SK-N-SH treated with all-trans-retinoic acid at 6 μM for 48 hours (cell line): Measurements from ENCODE around the gene EMC8.

Experiments
- ATAC-seq: fragments of 200-7000 bp; cut with Tn5 transposase; 3 replicates; pipeline ENCODE4 v1.9.1; 2020; ENCODE audit warnings: mild to moderate bottlenecking, moderate library complexity
- ARNTL ChIP-seq: fragments of 450-650 bp; formaldehyde crosslinking; IDR thresholded peaks from 2 replicates; pipeline ENCODE4 v1.5.0; 2020; ENCODE audit warnings: low read depth, mild to moderate bottlenecking, moderate library complexity, borderline replicate concordance
- BACH2 ChIP-seq: fragments of 250-450 bp; sonication (Bioruptor Pico); IDR thresholded peaks from 2 replicates; pipeline ENCODE4 v1.9.0; 2021; ENCODE audit warnings: mild to moderate bottlenecking, borderline replicate concordance
- CSDC2 ChIP-seq: fragments of 250-450 bp; sonication (Bioruptor Pico); IDR thresholded peaks from 2 replicates; pipeline ENCODE4 v1.5.0; 2020; ENCODE audit warnings: mild to moderate bottlenecking, moderate library complexity
- ESRRG ChIP-seq: fragments of 250-450 bp; sonication (Bioruptor Pico); IDR thresholded peaks from 2 replicates; pipeline ENCODE4 v1.6.1; 2021; ENCODE audit warnings: mild to moderate bottlenecking
- GLIS3 ChIP-seq: fragments of 250-450 bp; sonication (Bioruptor Pico); IDR thresholded peaks from 2 replicates; pipeline ENCODE4 v1.5.0; 2020; ENCODE audit warnings: mild to moderate bottlenecking, moderate library complexity
- ISL1 ChIP-seq: fragments of 250-450 bp; sonication (Bioruptor Pico); IDR thresholded peaks from 2 replicates; pipeline ENCODE4 v2.1.2; 2022; ENCODE audit warnings: mild to moderate bottlenecking, moderate library complexity
- OSR1 ChIP-seq: fragments of 250-450 bp; sonication (Bioruptor Pico); IDR thresholded peaks from 2 replicates; pipeline ENCODE4 v1.8.0; 2022; ENCODE audit warnings: moderate library complexity, mild to moderate bottlenecking, inconsistent platforms
- PPARA ChIP-seq: fragments of 250-450 bp; sonication (Bioruptor Pico); IDR thresholded peaks from 2 replicates; pipeline ENCODE4 v1.5.0; 2020; ENCODE audit warnings: mild to moderate bottlenecking, borderline replicate concordance
- RARB ChIP-seq: fragments of 250-450 bp; sonication (Bioruptor Pico); IDR thresholded peaks from 2 replicates; pipeline ENCODE4 v1.8.0; 2021; ENCODE audit warnings: mild to moderate bottlenecking, moderate library complexity
- SNAI2 ChIP-seq: fragments of 250-450 bp; sonication (Bioruptor Pico); IDR thresholded peaks from 2 replicates; pipeline ENCODE4 v1.5.0; 2020; ENCODE audit warnings: mild to moderate bottlenecking, moderate library complexity
- TCF4 ChIP-seq: fragments of 250-450 bp; sonication (Bioruptor Pico); IDR thresholded peaks from 2 replicates; pipeline ENCODE4 v1.8.0; 2021; ENCODE audit warnings: mild to moderate bottlenecking, moderate library complexity, borderline replicate concordance
- TOX ChIP-seq: fragments of 250-450 bp; sonication (Bioruptor Pico); IDR thresholded peaks from 2 replicates; pipeline ENCODE4 v1.8.0; 2021; ENCODE audit warnings: mild to moderate bottlenecking, moderate library complexity, borderline replicate concordance
- ZC3H10 ChIP-seq: fragments of 250-450 bp; sonication (Bioruptor Pico); IDR thresholded peaks from 2 replicates; pipeline ENCODE4 v1.5.1; 2021; ENCODE audit warnings: mild to moderate bottlenecking, moderate library complexity
- ZFP3 ChIP-seq: fragments of 250-450 bp; sonication (Bioruptor Pico); IDR thresholded peaks from 2 replicates; pipeline ENCODE4 v1.5.0; 2020; ENCODE audit warnings: mild to moderate bottlenecking, moderate library complexity
- ZFP30 ChIP-seq: fragments of 450-650 bp; formaldehyde crosslinking; IDR thresholded peaks from 2 replicates; pipeline ENCODE4 v1.5.0; 2022; ENCODE audit warnings: mild to moderate bottlenecking, moderate library complexity
- ZNF565 ChIP-seq: fragments of 450-650 bp; formaldehyde crosslinking; conservative IDR thresholded peaks from 2 replicates; pipeline ENCODE4 v1.5.0; 2020; ENCODE audit warnings: low read depth, mild to moderate bottlenecking, moderate library complexity
- ZNF70 ChIP-seq: fragments of 450-650 bp; formaldehyde crosslinking; IDR thresholded peaks from 2 replicates; pipeline ENCODE4 v1.5.0; 2020; ENCODE audit warnings: mild to moderate bottlenecking, moderate library complexity
- ZNF8 ChIP-seq: fragments of 450-650 bp; formaldehyde crosslinking; IDR thresholded peaks from 2 replicates; pipeline ENCODE4 v1.5.0; 2020; ENCODE audit warnings: mild to moderate bottlenecking, moderate library complexity
- TF ChIP-seq, protein P1 (sequence below): fragments of 250-450 bp; sonication (Bioruptor Pico); IDR thresholded peaks from 2 replicates; pipeline ENCODE4 v1.5.0; 2020; ENCODE audit warnings: mild to moderate bottlenecking, moderate library complexity
- TF ChIP-seq, protein P2 (sequence below): fragments of 250-450 bp; sonication (Bioruptor Pico); IDR thresholded peaks from 2 replicates; pipeline ENCODE4 v1.5.1; 2021; ENCODE audit warnings: mild to moderate bottlenecking, moderate library complexity
- TF ChIP-seq, protein P3 (sequence below): fragments of 250-450 bp; sonication (Bioruptor Pico); IDR thresholded peaks from 2 replicates; pipeline ENCODE4 v1.8.0; 2021; ENCODE audit warnings: low read depth, mild to moderate bottlenecking, moderate library complexity, borderline replicate concordance
- TF ChIP-seq, protein P4 (sequence below): fragments of 250-450 bp; sonication (Bioruptor Pico); IDR thresholded peaks from 2 replicates; pipeline ENCODE4 v1.8.0; 2020; ENCODE audit warnings: mild to moderate bottlenecking, moderate library complexity, borderline replicate concordance
- TF ChIP-seq, protein P5 (sequence below): fragments of 250-450 bp; sonication (Bioruptor Pico); IDR thresholded peaks from 2 replicates; pipeline ENCODE4 v1.5.1; 2020; ENCODE audit warnings: low read depth, mild to moderate bottlenecking, moderate library complexity

EMC8 gene

DNA sequence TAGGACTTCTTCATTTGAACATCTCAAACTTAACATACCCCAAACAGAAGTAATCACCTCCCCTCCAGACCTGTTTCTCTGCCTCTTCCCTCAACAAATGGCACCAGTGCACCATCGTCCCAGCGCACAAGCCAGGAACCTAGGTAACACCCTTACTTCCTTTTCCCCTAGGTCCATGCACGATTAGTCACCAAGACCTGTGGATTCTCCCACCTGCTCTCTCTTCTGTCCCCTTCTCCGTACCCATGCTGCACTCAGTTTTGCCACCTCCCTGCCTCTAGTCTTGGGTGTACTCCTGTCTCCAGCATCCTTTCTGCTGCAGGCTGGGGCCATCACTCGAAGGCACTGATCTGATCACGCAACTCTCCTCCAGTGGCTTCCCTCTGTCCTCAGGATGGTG, 3.2 kb downstream of the EMC8 start:
- no peak for TF ChIP-seq ZNF70 (CRISPR knock-in tag)
- TF ChIP-seq, protein P1, sequence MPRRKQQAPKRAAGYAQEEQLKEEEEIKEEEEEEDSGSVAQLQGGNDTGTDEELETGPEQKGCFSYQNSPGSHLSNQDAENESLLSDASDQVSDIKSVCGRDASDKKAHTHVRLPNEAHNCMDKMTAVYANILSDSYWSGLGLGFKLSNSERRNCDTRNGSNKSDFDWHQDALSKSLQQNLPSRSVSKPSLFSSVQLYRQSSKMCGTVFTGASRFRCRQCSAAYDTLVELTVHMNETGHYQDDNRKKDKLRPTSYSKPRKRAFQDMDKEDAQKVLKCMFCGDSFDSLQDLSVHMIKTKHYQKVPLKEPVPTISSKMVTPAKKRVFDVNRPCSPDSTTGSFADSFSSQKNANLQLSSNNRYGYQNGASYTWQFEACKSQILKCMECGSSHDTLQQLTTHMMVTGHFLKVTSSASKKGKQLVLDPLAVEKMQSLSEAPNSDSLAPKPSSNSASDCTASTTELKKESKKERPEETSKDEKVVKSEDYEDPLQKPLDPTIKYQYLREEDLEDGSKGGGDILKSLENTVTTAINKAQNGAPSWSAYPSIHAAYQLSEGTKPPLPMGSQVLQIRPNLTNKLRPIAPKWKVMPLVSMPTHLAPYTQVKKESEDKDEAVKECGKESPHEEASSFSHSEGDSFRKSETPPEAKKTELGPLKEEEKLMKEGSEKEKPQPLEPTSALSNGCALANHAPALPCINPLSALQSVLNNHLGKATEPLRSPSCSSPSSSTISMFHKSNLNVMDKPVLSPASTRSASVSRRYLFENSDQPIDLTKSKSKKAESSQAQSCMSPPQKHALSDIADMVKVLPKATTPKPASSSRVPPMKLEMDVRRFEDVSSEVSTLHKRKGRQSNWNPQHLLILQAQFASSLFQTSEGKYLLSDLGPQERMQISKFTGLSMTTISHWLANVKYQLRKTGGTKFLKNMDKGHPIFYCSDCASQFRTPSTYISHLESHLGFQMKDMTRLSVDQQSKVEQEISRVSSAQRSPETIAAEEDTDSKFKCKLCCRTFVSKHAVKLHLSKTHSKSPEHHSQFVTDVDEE (CRISPR knock-in tag), result no peak
- TF ChIP-seq, protein P2, sequence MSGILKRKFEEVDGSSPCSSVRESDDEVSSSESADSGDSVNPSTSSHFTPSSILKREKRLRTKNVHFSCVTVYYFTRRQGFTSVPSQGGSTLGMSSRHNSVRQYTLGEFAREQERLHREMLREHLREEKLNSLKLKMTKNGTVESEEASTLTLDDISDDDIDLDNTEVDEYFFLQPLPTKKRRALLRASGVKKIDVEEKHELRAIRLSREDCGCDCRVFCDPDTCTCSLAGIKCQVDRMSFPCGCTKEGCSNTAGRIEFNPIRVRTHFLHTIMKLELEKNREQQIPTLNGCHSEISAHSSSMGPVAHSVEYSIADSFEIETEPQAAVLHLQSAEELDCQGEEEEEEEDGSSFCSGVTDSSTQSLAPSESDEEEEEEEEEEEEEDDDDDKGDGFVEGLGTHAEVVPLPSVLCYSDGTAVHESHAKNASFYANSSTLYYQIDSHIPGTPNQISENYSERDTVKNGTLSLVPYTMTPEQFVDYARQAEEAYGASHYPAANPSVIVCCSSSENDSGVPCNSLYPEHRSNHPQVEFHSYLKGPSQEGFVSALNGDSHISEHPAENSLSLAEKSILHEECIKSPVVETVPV (CRISPR knock-in tag), result no peak
- no peak for TF ChIP-seq ISL1
- no peak for TF ChIP-seq TCF4
- no peak for TF ChIP-seq RARB (CRISPR knock-in tag)
- TF ChIP-seq ZFP3 (CRISPR knock-in tag), result no peak
- TF ChIP-seq PPARA (CRISPR knock-in tag), result no peak
- TF ChIP-seq BACH2 (CRISPR knock-in tag), result no peak
- TF ChIP-seq ZNF8 (CRISPR knock-in tag), result no peak
- no peak for TF ChIP-seq GLIS3 (CRISPR knock-in tag)
- TF ChIP-seq, protein P3, sequence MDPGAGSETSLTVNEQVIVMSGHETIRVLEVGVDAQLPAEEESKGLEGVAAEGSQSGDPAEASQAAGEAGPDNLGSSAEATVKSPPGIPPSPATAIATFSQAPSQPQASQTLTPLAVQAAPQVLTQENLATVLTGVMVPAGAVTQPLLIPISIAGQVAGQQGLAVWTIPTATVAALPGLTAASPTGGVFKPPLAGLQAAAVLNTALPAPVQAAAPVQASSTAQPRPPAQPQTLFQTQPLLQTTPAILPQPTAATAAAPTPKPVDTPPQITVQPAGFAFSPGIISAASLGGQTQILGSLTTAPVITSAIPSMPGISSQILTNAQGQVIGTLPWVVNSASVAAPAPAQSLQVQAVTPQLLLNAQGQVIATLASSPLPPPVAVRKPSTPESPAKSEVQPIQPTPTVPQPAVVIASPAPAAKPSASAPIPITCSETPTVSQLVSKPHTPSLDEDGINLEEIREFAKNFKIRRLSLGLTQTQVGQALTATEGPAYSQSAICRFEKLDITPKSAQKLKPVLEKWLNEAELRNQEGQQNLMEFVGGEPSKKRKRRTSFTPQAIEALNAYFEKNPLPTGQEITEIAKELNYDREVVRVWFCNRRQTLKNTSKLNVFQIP (CRISPR knock-in tag), result no peak
- no peak for TF ChIP-seq OSR1 (CRISPR knock-in tag)
- no peak for TF ChIP-seq TOX (CRISPR knock-in tag)
- TF ChIP-seq CSDC2 (CRISPR knock-in tag), result no peak

DNA sequence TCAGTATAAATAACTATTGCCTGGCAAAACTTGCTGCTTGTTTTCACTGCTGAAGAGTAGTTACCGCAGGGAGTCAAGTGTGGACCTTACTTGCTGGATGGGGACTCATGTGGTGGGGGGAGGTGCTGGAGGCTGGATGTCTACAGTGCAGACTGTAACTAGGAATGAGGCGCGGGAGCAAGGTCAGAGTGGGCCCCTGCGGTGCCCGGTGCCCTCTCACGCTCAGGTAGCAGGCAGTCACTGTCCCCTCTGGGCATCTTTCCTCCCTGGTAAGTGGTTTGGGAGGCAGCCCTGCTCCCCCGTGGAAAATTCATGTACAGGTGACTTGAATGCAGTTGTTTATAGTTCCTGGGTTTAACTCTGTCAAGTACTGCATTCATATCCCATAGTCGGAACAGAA, 4.6 kb downstream of the EMC8 start:
- TF ChIP-seq SNAI2 (CRISPR knock-in tag) (no peak), RARB (CRISPR knock-in tag) (no peak), ZNF565 (CRISPR knock-in tag) (no peak), PPARA (CRISPR knock-in tag) (no peak), CSDC2 (CRISPR knock-in tag) (no peak), TCF4 (no peak), ESRRG (CRISPR knock-in tag) (no peak), ZC3H10 (CRISPR knock-in tag) (no peak), BACH2 (CRISPR knock-in tag) (no peak), TOX (CRISPR knock-in tag) (no peak), ISL1 (no peak), ZFP30 (CRISPR knock-in tag) (no peak), ARNTL (CRISPR knock-in tag) (no peak)
- TF ChIP-seq, protein P4, sequence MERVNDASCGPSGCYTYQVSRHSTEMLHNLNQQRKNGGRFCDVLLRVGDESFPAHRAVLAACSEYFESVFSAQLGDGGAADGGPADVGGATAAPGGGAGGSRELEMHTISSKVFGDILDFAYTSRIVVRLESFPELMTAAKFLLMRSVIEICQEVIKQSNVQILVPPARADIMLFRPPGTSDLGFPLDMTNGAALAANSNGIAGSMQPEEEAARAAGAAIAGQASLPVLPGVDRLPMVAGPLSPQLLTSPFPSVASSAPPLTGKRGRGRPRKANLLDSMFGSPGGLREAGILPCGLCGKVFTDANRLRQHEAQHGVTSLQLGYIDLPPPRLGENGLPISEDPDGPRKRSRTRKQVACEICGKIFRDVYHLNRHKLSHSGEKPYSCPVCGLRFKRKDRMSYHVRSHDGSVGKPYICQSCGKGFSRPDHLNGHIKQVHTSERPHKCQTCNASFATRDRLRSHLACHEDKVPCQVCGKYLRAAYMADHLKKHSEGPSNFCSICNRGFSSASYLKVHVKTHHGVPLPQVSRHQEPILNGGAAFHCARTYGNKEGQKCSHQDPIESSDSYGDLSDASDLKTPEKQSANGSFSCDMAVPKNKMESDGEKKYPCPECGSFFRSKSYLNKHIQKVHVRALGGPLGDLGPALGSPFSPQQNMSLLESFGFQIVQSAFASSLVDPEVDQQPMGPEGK (CRISPR knock-in tag), result no peak
- TF ChIP-seq, protein P5, sequence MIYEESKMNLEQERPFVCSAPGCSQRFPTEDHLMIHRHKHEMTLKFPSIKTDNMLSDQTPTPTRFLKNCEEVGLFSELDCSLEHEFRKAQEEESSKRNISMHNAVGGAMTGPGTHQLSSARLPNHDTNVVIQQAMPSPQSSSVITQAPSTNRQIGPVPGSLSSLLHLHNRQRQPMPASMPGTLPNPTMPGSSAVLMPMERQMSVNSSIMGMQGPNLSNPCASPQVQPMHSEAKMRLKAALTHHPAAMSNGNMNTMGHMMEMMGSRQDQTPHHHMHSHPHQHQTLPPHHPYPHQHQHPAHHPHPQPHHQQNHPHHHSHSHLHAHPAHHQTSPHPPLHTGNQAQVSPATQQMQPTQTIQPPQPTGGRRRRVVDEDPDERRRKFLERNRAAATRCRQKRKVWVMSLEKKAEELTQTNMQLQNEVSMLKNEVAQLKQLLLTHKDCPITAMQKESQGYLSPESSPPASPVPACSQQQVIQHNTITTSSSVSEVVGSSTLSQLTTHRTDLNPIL (CRISPR knock-in tag), result no peak
- TF ChIP-seq, protein P2 (CRISPR knock-in tag), result no peak
- TF ChIP-seq, protein P3 (CRISPR knock-in tag), result no peak
- TF ChIP-seq, protein P1 (CRISPR knock-in tag), result no peak
- TF ChIP-seq, all 23 proteins: peak for 0
- ATAC-seq, result no peak

More for the DNA sequence above, 3.2 kb downstream of the EMC8 start:
- no peak for ATAC-seq
